HG02885 (cell line): ENCODE results near the gene SLC8A1.
A peak's percentile ranks its signal among the peaks of the same experiment; 100 is the strongest.

Source experiments
- ATAC-seq: cut with Tn5 transposase; IDR thresholded peaks from one replicate; pipeline ENCODE4 v1.9.1; 2021; ENCODE audit warnings: mild to moderate bottlenecking; ENCODE audit not compliant: unreplicated experiment, poor library complexity

Gene SLC8A1

GRCh38 chr2:40363231-40363630, 88.7 kb downstream of the SLC8A1 start:
- ATAC-seq: no peak

GRCh38 chr2:40361478-40361877, 90.4 kb downstream of the SLC8A1 start:
- no peak for ATAC-seq

- ATAC-seq: no peak
These were observed 91.2 kb downstream of the SLC8A1 start for GRCh38 chr2:40360652-40361051.

- no peak for ATAC-seq
These were observed 92.1 kb downstream of the SLC8A1 start for GRCh38 chr2:40359811-40360210.

- no peak for ATAC-seq
These were observed 93.1 kb downstream of the SLC8A1 start for GRCh38 chr2:40358783-40359182.

- no peak for ATAC-seq
These were observed 94.2 kb downstream of the SLC8A1 start for GRCh38 chr2:40357667-40358066.

- ATAC-seq: no peak
These were observed 96.4 kb downstream of the SLC8A1 start for GRCh38 chr2:40355451-40355850.

GRCh38 chr2:40353231-40353630, 98.7 kb downstream of the SLC8A1 start:
- ATAC-seq: no peak

GRCh38 chr2:40352703-40353099, 99.2 kb downstream of the SLC8A1 start:
- no peak for ATAC-seq

- no peak for ATAC-seq
These were observed 99.7 kb downstream of the SLC8A1 start for GRCh38 chr2:40352041-40352702.

- ATAC-seq: no peak
These were observed 103.2 kb downstream of the SLC8A1 start for GRCh38 chr2:40348665-40349064.

GRCh38 chr2:40348038-40348437, 103.9 kb downstream of the SLC8A1 start:
- no peak for ATAC-seq

- peak; percentile 78 for ATAC-seq
These were observed 105.1 kb downstream of the SLC8A1 start for GRCh38 chr2:40346535-40347354.

- ATAC-seq: no peak
These were observed 107.5 kb downstream of the SLC8A1 start for GRCh38 chr2:40344364-40344763.

GRCh38 chr2:40343902-40344301, 108.0 kb downstream of the SLC8A1 start:
- no peak for ATAC-seq

GRCh38 chr2:40341198-40341597, 110.7 kb downstream of the SLC8A1 start:
- ATAC-seq: no peak

GRCh38 chr2:40339026-40339425, 112.9 kb downstream of the SLC8A1 start:
- ATAC-seq: no peak

GRCh38 chr2:40332191-40332826, 119.6 kb downstream of the SLC8A1 start:
- ATAC-seq: no peak

GRCh38 chr2:40330096-40330495, 121.8 kb downstream of the SLC8A1 start:
- no peak for ATAC-seq

- ATAC-seq: no peak
These were observed 122.2 kb downstream of the SLC8A1 start for GRCh38 chr2:40329739-40330030.

GRCh38 chr2:40325116-40325515, 126.8 kb downstream of the SLC8A1 start:
- ATAC-seq: no peak

- ATAC-seq: no peak
These were observed 127.2 kb downstream of the SLC8A1 start for GRCh38 chr2:40324656-40325055.
